BE2C (cell line): ENCODE measurements around the gene XPC.

Experiments
- DNase-seq: peaks from one replicate; pipeline ENCODE4 v3.0.0-alpha.2; 2020
- H3K27me3 ChIP-seq: fragments of 250-450 bp; sonication (Bioruptor Pico); 2 replicates; pipeline ENCODE4 v1.5.1; 2020; ENCODE audit warnings: mild to moderate bottlenecking
- H3K36me3 ChIP-seq: fragments of 250-450 bp; sonication (Bioruptor Pico); 2 replicates; pipeline ENCODE4 v1.5.1; 2020; ENCODE audit warnings: mild to moderate bottlenecking
- H3K4me1 ChIP-seq: fragments of 250-450 bp; sonication (Bioruptor Pico); 2 replicates; pipeline ENCODE4 v1.5.1; 2020
- H3K4me3 ChIP-seq: 2 replicates; pipeline ENCODE4 v1.5.1; 2011; ENCODE audit warnings: low read depth, low read length
- H3K9me3 ChIP-seq: fragments of 250-450 bp; sonication (Bioruptor Pico); 2 replicates; pipeline ENCODE4 v1.5.1; 2020
- TF ChIP-seq, protein P1 (sequence below): IDR thresholded peaks from 2 replicates; pipeline ENCODE4 v1.5.1; 2012; ENCODE audit warnings: mild to moderate bottlenecking, low read depth, low read length

XPC gene

DNA sequence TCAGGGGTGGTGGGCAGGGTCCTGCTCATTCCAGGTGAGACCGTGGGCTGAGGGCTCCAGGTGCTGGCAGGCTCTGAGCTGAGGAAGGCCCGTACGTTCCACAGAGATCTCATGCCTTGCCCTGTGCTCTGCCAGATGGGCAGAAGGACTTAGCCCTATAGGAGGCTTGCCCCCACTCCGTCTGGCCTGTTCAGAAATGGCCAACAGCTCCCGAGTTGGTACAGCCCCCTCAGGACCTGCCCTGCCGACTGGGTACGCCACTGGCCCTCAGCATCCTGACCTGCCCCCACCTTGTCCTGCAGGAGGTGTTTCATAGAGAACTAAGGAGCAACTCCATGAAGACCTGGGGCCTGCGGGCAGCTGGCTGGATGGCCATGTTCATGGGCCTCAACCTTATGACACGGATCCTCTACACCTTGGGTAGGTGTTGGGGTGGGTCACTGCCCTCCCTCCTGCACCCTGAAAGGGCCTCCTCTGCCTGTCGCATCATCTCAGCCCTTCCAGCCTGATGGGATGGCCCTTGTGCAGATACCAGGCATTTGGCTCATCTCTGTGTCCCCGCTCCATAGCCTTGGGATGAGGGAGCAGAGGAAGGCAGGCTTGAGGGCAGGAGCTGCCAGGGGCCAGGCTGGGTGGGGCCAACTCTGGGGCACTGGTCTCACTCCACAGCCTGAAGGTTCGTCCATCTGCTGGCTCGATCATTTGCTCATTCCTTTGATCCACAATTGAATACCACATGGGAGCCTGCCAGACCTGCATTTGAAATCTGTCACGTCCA is 39.3 kb downstream of the XPC start:
- TF ChIP-seq, protein P1, sequence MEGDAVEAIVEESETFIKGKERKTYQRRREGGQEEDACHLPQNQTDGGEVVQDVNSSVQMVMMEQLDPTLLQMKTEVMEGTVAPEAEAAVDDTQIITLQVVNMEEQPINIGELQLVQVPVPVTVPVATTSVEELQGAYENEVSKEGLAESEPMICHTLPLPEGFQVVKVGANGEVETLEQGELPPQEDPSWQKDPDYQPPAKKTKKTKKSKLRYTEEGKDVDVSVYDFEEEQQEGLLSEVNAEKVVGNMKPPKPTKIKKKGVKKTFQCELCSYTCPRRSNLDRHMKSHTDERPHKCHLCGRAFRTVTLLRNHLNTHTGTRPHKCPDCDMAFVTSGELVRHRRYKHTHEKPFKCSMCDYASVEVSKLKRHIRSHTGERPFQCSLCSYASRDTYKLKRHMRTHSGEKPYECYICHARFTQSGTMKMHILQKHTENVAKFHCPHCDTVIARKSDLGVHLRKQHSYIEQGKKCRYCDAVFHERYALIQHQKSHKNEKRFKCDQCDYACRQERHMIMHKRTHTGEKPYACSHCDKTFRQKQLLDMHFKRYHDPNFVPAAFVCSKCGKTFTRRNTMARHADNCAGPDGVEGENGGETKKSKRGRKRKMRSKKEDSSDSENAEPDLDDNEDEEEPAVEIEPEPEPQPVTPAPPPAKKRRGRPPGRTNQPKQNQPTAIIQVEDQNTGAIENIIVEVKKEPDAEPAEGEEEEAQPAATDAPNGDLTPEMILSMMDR: no peak
- H3K4me1 ChIP-seq: no peaks in the 10 kb centered on the region
- H3K27me3 ChIP-seq: no peaks in the 10 kb centered on the region
- no peaks in the 10 kb centered on the region for H3K9me3 ChIP-seq
- H3K36me3 ChIP-seq: no peaks in the 10 kb centered on the region
- DNase-seq: no peak
- no peak overlapping the region for H3K4me3 ChIP-seq

DNA sequence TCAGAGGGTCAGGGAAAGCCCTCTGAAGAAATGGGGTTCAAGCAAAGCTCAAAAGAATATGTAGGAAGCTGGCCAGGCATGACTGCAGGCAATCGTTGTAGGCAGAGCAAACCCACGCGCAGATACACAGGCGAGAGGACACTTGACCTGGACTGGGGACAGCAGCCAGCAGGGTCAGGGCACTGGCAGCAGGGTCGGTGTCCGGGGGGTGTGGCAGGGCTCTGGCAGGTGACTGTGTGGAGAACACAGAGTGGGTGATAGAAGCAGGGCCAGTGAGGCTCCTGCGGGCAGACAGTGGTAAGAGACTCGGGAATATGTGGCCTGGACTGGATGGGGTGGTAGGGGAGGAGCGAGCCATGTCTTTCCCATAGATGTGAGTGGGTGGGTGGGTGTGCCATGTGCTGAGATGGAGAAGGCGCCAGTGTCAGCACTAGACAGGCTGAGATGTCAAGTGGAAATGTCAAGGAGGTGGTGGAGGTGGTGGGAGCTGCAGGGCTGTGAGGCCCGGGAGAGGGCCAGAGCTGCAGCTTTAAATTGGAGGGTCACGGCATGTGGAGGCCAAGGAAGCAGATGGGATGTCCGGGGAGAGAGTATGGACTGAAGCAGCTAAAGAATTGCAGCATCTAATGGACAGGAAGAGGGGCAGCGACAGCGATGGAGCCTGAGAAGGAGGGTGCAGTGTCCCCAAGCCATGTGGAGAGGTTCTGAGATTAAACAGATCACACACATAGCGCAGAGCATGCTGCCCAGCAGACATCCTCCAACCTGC is 40.1 kb downstream of the XPC start:
- no peaks in the 10 kb centered on the region for H3K36me3 ChIP-seq
- DNase-seq: no peak
- no peaks in the 10 kb centered on the region for H3K4me1 ChIP-seq
- no peak overlapping the region for H3K4me3 ChIP-seq
- H3K9me3 ChIP-seq: no peaks in the 10 kb centered on the region
- H3K27me3 ChIP-seq: no peaks in the 10 kb centered on the region
- TF ChIP-seq, protein P1: no peak

DNA sequence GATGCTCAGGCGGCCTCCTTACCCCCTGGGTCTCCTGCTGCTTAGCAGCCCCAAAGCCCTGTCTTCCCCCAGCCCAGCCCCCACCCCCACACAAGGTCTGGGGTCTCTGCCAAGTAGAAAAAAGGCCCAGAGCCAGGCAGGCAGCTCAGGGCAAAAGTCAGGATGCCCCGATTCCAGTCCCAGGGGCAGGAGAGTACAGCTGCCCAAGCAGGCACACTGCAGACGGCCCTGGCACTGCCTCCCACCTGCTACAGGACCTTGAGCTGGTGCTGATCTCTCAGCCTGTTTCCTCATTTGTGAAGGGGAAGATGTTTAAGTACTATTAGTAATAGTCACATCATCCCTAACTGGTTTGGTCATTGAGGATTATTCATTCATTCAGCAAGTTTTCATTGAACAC is 41.0 kb downstream of the XPC start:
- no peaks in the 10 kb centered on the region for H3K36me3 ChIP-seq
- H3K4me3 ChIP-seq: no peak overlapping the region
- DNase-seq: no peak
- no peaks in the 10 kb centered on the region for H3K27me3 ChIP-seq
- no peaks in the 10 kb centered on the region for H3K9me3 ChIP-seq
- TF ChIP-seq, protein P1: no peak
- no peaks in the 10 kb centered on the region for H3K4me1 ChIP-seq

DNA sequence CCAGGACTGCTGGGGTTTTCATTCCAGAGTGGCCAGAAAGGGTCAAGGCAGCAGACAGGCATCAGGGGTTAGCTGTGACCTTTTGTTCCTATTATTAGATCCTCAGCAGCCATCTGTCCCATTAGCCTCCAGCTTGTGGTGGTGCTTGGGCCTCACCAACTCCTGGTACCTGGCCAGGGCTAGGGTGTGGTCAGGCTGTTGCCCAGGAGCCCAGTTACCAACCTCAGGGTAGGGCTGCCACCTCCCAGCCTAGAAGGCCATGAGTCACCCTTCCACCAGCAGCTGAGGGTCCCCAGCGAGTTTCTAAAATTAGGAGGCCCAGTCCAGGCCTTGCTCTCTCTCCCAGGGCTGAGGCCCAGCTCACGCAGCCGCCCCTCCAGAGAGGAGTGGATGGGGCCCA is 41.4 kb downstream of the XPC start:
- Histone ChIP-seq H3K9me3 (no peaks in the 10 kb centered on the region), H3K36me3 (no peaks in the 10 kb centered on the region), H3K4me3 (no peak overlapping the region), H3K4me1 (no peaks in the 10 kb centered on the region), H3K27me3 (no peaks in the 10 kb centered on the region)
- TF ChIP-seq, protein P1: no peak
- DNase-seq: no peak

DNA sequence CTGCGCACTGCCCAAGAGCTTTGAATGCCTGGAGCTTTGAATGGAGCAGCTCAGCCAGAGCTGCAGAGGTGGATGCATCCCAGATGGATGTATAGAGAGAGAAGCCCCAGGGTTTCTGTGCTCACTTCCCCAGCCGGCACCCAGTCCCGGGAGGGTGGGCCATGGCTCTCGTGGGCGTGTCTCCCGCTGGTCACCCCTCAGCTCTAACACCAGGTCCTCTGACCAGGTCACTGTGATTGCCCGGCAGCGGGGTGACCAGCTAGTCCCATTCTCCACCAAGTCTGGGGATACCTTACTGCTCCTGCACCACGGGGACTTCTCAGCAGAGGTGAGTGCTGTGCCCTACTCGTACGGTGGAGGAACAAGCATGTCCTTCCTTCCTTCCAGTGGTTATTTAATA is 42.8 kb downstream of the XPC start:
- no peaks in the 10 kb centered on the region for H3K9me3 ChIP-seq
- no peaks in the 10 kb centered on the region for H3K27me3 ChIP-seq
- no peak overlapping the region for H3K4me3 ChIP-seq
- H3K36me3 ChIP-seq: peaks cover 9% of the 10 kb centered on the region
- TF ChIP-seq, protein P1: no peak
- DNase-seq: no peak
- H3K4me1 ChIP-seq: no peaks in the 10 kb centered on the region

DNA sequence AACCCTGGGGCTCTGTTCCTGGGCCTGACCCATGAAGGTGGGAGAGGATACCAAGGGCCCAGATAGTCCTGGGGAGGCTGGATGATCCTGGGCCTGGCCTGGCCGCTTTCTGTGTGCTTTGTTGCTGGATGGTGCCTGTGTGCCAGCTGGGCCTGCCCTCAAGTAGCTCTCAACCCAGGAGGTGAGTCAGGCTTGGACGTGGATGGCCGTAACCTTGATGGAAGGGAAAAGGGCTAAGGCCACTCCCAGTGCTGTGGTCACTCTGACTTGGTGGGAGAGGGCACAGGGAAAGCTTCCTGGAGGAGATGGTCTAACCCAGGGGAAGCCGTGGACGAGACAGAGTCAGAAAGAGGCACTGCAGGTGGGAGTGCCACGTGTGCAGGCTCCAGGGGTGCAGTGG is 44.1 kb downstream of the XPC start:
- Histone ChIP-seq H3K36me3 (peaks cover 10% of the 10 kb centered on the region), H3K27me3 (no peaks in the 10 kb centered on the region), H3K4me1 (no peaks in the 10 kb centered on the region), H3K4me3 (no peak overlapping the region), H3K9me3 (no peaks in the 10 kb centered on the region)
- TF ChIP-seq, protein P1: no peak
- no peak for DNase-seq
